AG04450 (cell line): Measurements from ENCODE around the gene KIZ. TPM values are rescaled to one million over a fixed set of nuclear protein-coding genes. Genes with fewer than 3 reads are reported as not detected.

Experiments used
- CTCF ChIA-PET: fragments of 300-600, 350-600 bp; formaldehyde crosslinking; extraction: SDS; loops from one replicate; lab custom pipeline; 2022; ENCODE audit warnings: antibody characterized with exemption, inconsistent platforms; lab: Charles Lee
- POLR2A ChIA-PET: fragments of 350-600 bp; formaldehyde crosslinking; extraction: SDS; loops from one replicate; lab custom pipeline; 2021; ENCODE audit warnings: antibody characterized with exemption, inconsistent platforms; lab: Yijun Ruan, JAX
- DNase-seq: peaks from one replicate; pipeline ENCODE4 v3.0.0-alpha.2; 2011; ENCODE audit warnings: low read depth, low spot score
- H3K27ac ChIP-seq: one replicate; pipeline ENCODE4 v1.5.1; 2012; ENCODE audit warnings: low read depth, low read length, control low read depth
- H3K27me3 ChIP-seq: one replicate; pipeline ENCODE4 v1.6.0; 2012; ENCODE audit warnings: low read length; ENCODE audit not compliant: control insufficient read depth, insufficient read depth
- H3K4me3 ChIP-seq: 2 replicates; pipeline ENCODE4 v1.5.1; 2011; ENCODE audit warnings: mild to moderate bottlenecking, low read depth, low read length, control low read depth
- H3K9me3 ChIP-seq: 2 replicates; pipeline ENCODE4 v1.5.1; 2012; ENCODE audit warnings: low read length; ENCODE audit not compliant: control insufficient read depth, insufficient read depth
- CTCF ChIP-seq: IDR thresholded peaks from 2 replicates; pipeline ENCODE4 v1.5.1; 2011; ENCODE audit warnings: low read depth, low read length, control low read depth, inconsistent platforms
- polyA plus RNA-seq: library from polyadenylated mRNA; depleted of rRNA; stranded (reverse); fragments of >200 nt; gene quantifications from 2 replicates; pipeline ENCODE4 v1.2.3, GENCODE V29; 2011

The KIZ gene
- polyA plus RNA-seq, 1 experiment, result 26.1 TPM

- Histone ChIP-seq H3K27me3 (no peaks in the 10 kb centered on the region), H3K4me3 (no peak overlapping the region), H3K9me3 (no peaks in the 10 kb centered on the region), H3K27ac (no peak overlapping the region)
- TF ChIP-seq CTCF, result no peak
- POLR2A ChIA-PET, result interaction anchor here (1.0 to 1.6 kb wide), 2 partner anchors 68 to 270 kb away, joined by 3 to 4 read pairs; partner anchors contain the start of gene XRN2
- CTCF ChIA-PET, result interaction anchor here (0.5 to 5.1 kb wide), 73 partner anchors 10 to 787 kb away, joined by 3 to 270 read pairs (median 6); partner anchors contain the start of genes KIZ, NKX2-2 and XRN2
- no peak for DNase-seq
Observed at GRCh38 chr20:21234806-21235483, 109.1 kb downstream of the KIZ start.

GRCh38 chr20:21235484-21236445 lies 109.9 kb downstream of the KIZ start:
- Histone ChIP-seq H3K27ac (no peak overlapping the region), H3K9me3 (no peaks in the 10 kb centered on the region), H3K27me3 (no peaks in the 10 kb centered on the region), H3K4me3 (no peak overlapping the region)
- peak; percentile 77 for TF ChIP-seq CTCF
- ChIA-PET POLR2A (interaction anchor here (1.0 to 1.6 kb wide), 2 partner anchors 67 to 269 kb away, joined by 3 to 4 read pairs; partner anchors contain the start of gene XRN2), CTCF (interaction anchor here (0.6 to 5.1 kb wide), 96 partner anchors 10 to 788 kb away, joined by 3 to 270 read pairs (median 5); partner anchors contain the start of genes KIZ, NKX2-2 and XRN2)
- peak; percentile 32 for DNase-seq

GRCh38 chr20:21237956-21238799 lies 112.3 kb downstream of the KIZ start:
- TF ChIP-seq CTCF, result no peak

GRCh38 chr20:21238818-21239536 lies 113.1 kb downstream of the KIZ start:
- H3K4me3 ChIP-seq, result no peak overlapping the region
- no peaks in the 10 kb centered on the region for H3K27me3 ChIP-seq
- no peaks in the 10 kb centered on the region for H3K9me3 ChIP-seq
- ChIA-PET POLR2A (no interaction called here), CTCF (interaction anchor here (1.0 to 5.1 kb wide), 4 partner anchors 265 to 401 kb away, joined by 3 to 270 read pairs (median 4); no protein-coding TSS in a partner anchor)
- TF ChIP-seq CTCF, result no peak
- no peak overlapping the region for H3K27ac ChIP-seq
- DNase-seq, result no peak

More at GRCh38 chr20:21237956-21238799, 112.3 kb downstream of the KIZ start:
- H3K4me3 ChIP-seq, result no peak overlapping the region
- no peaks in the 10 kb centered on the region for H3K9me3 ChIP-seq
- no peaks in the 10 kb centered on the region for H3K27me3 ChIP-seq
- ChIA-PET CTCF (interaction anchor here (0.6 to 5.1 kb wide), 5 partner anchors 50 to 401 kb away, joined by 3 to 270 read pairs (median 33); no protein-coding TSS in a partner anchor), POLR2A (no interaction called here)
- DNase-seq, result no peak
- H3K27ac ChIP-seq, result no peak overlapping the region
